ENCODE measurements around the gene KCNH1. TPM values are rescaled to one million over a fixed set of nuclear protein-coding genes. Genes with fewer than 3 reads are reported as not detected.

The KCNH1 gene
- total and polyA plus RNA-seq, 2 of the 4 experiments (the other 2 are of a cell fraction): 0.27 to 0.54 TPM

DNA sequence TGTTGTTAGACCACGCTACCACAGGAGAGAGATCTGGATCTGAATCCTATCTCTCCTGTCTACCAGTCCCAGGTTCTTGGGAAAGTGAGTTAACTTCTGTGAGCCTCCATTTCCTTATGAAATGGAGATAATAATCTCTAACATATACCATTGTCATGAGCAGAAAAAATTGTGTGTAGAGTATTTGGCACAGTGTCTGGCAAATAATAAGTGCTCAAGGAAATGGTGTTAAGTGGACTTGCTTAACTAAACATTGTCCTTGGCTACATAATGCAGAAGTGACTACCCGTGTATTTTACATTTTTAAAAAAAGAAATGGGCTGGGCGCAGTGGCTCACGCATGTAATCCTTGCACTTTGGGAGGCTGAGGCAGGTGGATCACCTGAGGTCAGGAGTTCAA is 217.4 kb downstream of the KCNH1 start:
- no peak overlapping the region for H3K56ac ChIP-seq (ENCODE audit: extremely low read depth, insufficient read depth, low read length)
- no peaks in the 10 kb centered on the region for H3K4me1 ChIP-seq (ENCODE audit: control insufficient read depth, insufficient read depth, low read length)
- H3K23ac ChIP-seq (ENCODE audit: low read depth, low read length): no peak overlapping the region
- H2AK5ac ChIP-seq (ENCODE audit: low read depth, low read length): no peak overlapping the region
- no peak overlapping the region for H3K4me2 ChIP-seq (ENCODE audit: low read depth, low read length)
- no peak overlapping the region for H2BK5ac ChIP-seq (ENCODE audit: low read depth, low read length, poor library complexity, severe bottlenecking)
- no peak overlapping the region for H4K8ac ChIP-seq (ENCODE audit: low read depth in 2 of 2, low read length in 2 of 2)
- H4K91ac ChIP-seq (ENCODE audit: insufficient read depth, low read depth, low read length): no peak overlapping the region
- H3K36me3 ChIP-seq (ENCODE audit: control insufficient read depth, insufficient read depth, low read length): no peaks in the 10 kb centered on the region
- H2AFZ ChIP-seq (replicated peaks; ENCODE audit: low read length, poor library complexity): no peak overlapping the region
- DNase-seq (no peak), ATAC-seq (ENCODE audit: low read depth) (no peak)
- BruUV-seq (replicated peaks): no TSS peak
- no peak overlapping the region for H2BK20ac ChIP-seq (ENCODE audit: low read depth, low read length)
- dilution Hi-C loops (cut with HindIII; ENCODE audit: low sequenced_read_pairs, unreplicated experiment) (no loop called here), in situ Hi-C loops (cut with MboI; ENCODE audit: low sequenced_read_pairs) (no loop called here), intact Hi-C loops (cut with micrococcal nuclease) (no loop called here)
- no peak overlapping the region for H2AK9ac ChIP-seq (replicated peaks; ENCODE audit: low read depth, low read length, poor library complexity)
- no peak overlapping the region for H3K14ac ChIP-seq (replicated peaks; ENCODE audit: low read depth, low read length)
- H2BK120ac ChIP-seq (ENCODE audit: low read depth, low read length): no peak overlapping the region
- H3K9me1 ChIP-seq (ENCODE audit: insufficient read depth, low read length): no peaks in the 10 kb centered on the region
- H3K27ac ChIP-seq (ENCODE audit: insufficient read depth, low read length): no peak overlapping the region
- H2BK15ac ChIP-seq (ENCODE audit: low read depth, low read length): no peak overlapping the region
- WGBS, 2 experiments (ENCODE audit: extremely low coverage in 2 of 2, insufficient read length in 1 of 2): 60% methylated on average over 1 of the region's 4 CpGs; no CpG with 5 or more reads in 1 of the 2 experiments
- POLR2A ChIA-PET (ENCODE audit: unreplicated experiment): no interaction called here
- no peak for TF ChIP-seq FOS (IDR thresholded peaks at IDR 0.05; ENCODE audit: low read depth, low read length)
- no peak for TF ChIP-seq MAFK (IDR thresholded peaks at IDR 0.05; ENCODE audit: low read depth, low read length)
- TF ChIP-seq ELK1 (IDR thresholded peaks at IDR 0.05; ENCODE audit: borderline replicate concordance, low read depth, low read length): no peak
- TF ChIP-seq BHLHE40 (IDR thresholded peaks at IDR 0.05; ENCODE audit: low read depth, low read length): no peak
- no peak for TF ChIP-seq POLR2A (IDR thresholded peaks at IDR 0.05; ENCODE audit: low read depth, low read length)
- no peak for TF ChIP-seq MAZ (IDR thresholded peaks at IDR 0.05; ENCODE audit: borderline replicate concordance, low read depth, low read length)
- no peak for TF ChIP-seq CTCF (conservative IDR thresholded peaks at IDR 0.05; ENCODE audit: low read depth, low read length)
- no peak for TF ChIP-seq RFX5 (IDR thresholded peaks at IDR 0.05; ENCODE audit: low read depth, low read length)
- TF ChIP-seq SMC3 (IDR thresholded peaks at IDR 0.05; ENCODE audit: low read depth, low read length): no peak
- TF ChIP-seq CHD1 (IDR thresholded peaks at IDR 0.05; ENCODE audit: low read depth, low read length): no peak
- H3K4me3 ChIP-seq (ENCODE audit: insufficient read depth, low read depth, low read length): no peak overlapping the region
- no peaks in the 10 kb centered on the region for H3K27me3 ChIP-seq (ENCODE audit: control insufficient read depth, insufficient read depth, low read length)
- no peaks in the 10 kb centered on the region for H4K20me1 ChIP-seq (ENCODE audit: insufficient read depth, low read length)
- no peaks in the 10 kb centered on the region; the same call in none of the 2 replicates for H3K9me3 ChIP-seq (ENCODE audit: control insufficient read depth, insufficient read depth, low read length)
- no peak overlapping the region for H3K4ac ChIP-seq (ENCODE audit: low read depth, low read length)
- H3K79me1 ChIP-seq (ENCODE audit: low read depth in 1 of 2, low read length in 2 of 2): no peaks in the 10 kb centered on the region
- CTCF ChIA-PET: interaction anchor here (0.6 to 1.6 kb wide), 2 partner anchors 129 to 218 kb away, joined by 3 read pairs; partner anchors contain the start of gene KCNH1
- no peak overlapping the region for H3K18ac ChIP-seq (ENCODE audit: low read depth, low read length)
- no peak overlapping the region for H4K5ac ChIP-seq (ENCODE audit: low read depth, low read length)
- H3K9ac ChIP-seq (ENCODE audit: low read depth, low read length): no peak overlapping the region
